Liver (tissue), 3 donors: ENCODE measurements around the gene MLLT10.

ENCODE experiments used
- ATF3 ChIP-seq: IDR thresholded peaks from 2 replicates; pipeline ENCODE4 v1.6.1; 2016; ENCODE audit warnings: antibody characterized with exemption
- CTCF ChIP-seq: fragments of 150-350 bp; IDR thresholded peaks from 2 replicates; pipeline ENCODE4 v1.5.1; 2017; ENCODE audit warnings: improper control_type of control experiment, low read depth, low read length; ENCODE audit not compliant: missing input control
- GABPA ChIP-seq, 2 donors: IDR thresholded peaks in 1 of 2; conservative IDR thresholded peaks in 1 of 2; 2 replicates each; pipeline ENCODE4 v1.6.1; 2016; ENCODE audit warnings: antibody characterized with exemption in 2 of 2, mild to moderate bottlenecking in 1 of 2, moderate library complexity in 1 of 2
- HNF4A ChIP-seq, 2 donors: conservative IDR thresholded peaks; 2 replicates each; pipeline ENCODE4 v1.6.1; 2016; ENCODE audit warnings: antibody characterized with exemption in 2 of 2, mild to moderate bottlenecking in 2 of 2
- JUND ChIP-seq, 2 donors: IDR thresholded peaks; 2 replicates each; pipeline ENCODE4 v1.6.1; 2016; ENCODE audit warnings: antibody characterized with exemption in 2 of 2
- MAX ChIP-seq: IDR thresholded peaks from 2 replicates; pipeline ENCODE4 v1.6.1; 2016; ENCODE audit warnings: antibody characterized with exemption
- SP1 ChIP-seq: IDR thresholded peaks from 2 replicates; pipeline ENCODE4 v1.6.1; 2018; ENCODE audit warnings: antibody characterized with exemption, mild to moderate bottlenecking
- donor health status: healthy.
- donor health status: healthy.

GRCh38 chr10:21650353-21650752 lies 116.3 kb downstream of the MLLT10 start:
- TF ChIP-seq GABPA (IDR thresholded peaks at IDR 0.05 in 1 of 2, conservative IDR thresholded peaks at IDR 0.05 in 1 of 2) (no peak), HNF4A (conservative IDR thresholded peaks at IDR 0.05) (no peak), CTCF (no peak), JUND (IDR thresholded peaks at IDR 0.05) (no peak), ATF3 (no peak), SP1 (no peak), MAX (no peak)
